GM21367 (cell line): ENCODE data around the gene SMYD4.
"Not testable (repeated sequence)": the region's sequence is repeated elsewhere in the genome, so short reads cannot be mapped to it uniquely, and the experiment has no call there.

Source experiments
- ATAC-seq: cut with Tn5 transposase; IDR thresholded peaks from one replicate; pipeline ENCODE4 v1.9.1; 2021; ENCODE audit not compliant: unreplicated experiment

SMYD4 gene

GRCh38 chr17:1829216-1829591 is 498 bp downstream of the SMYD4 start:
- no peak for ATAC-seq

GRCh38 chr17:1820528-1821252 is 9.0 kb downstream of the SMYD4 start:
- no peak for ATAC-seq

GRCh38 chr17:1813088-1813487 is 16.6 kb downstream of the SMYD4 start:
- no peak for ATAC-seq

GRCh38 chr17:1810450-1811103 is 19.1 kb downstream of the SMYD4 start:
- no peak for ATAC-seq

- ATAC-seq: not testable (repeated sequence)
These were observed 19.9 kb downstream of the SMYD4 start for GRCh38 chr17:1809815-1810214.

- ATAC-seq: no peak
These were observed 21.1 kb downstream of the SMYD4 start for GRCh38 chr17:1808644-1809043.

GRCh38 chr17:1807890-1808289 is 21.8 kb downstream of the SMYD4 start:
- no peak for ATAC-seq

GRCh38 chr17:1803280-1803679 is 26.4 kb downstream of the SMYD4 start:
- no peak for ATAC-seq

GRCh38 chr17:1802429-1802828 is 27.3 kb downstream of the SMYD4 start:
- ATAC-seq: no peak

GRCh38 chr17:1800712-1801111 is 29.0 kb downstream of the SMYD4 start:
- no peak for ATAC-seq

- ATAC-seq: no peak
These were observed 29.5 kb downstream of the SMYD4 start for GRCh38 chr17:1800240-1800639.

- not testable (repeated sequence) for ATAC-seq
These were observed 31.9 kb downstream of the SMYD4 start for GRCh38 chr17:1797846-1798245.

GRCh38 chr17:1797323-1797722 is 32.4 kb downstream of the SMYD4 start:
- ATAC-seq: no peak

GRCh38 chr17:1796800-1797199 is 32.9 kb downstream of the SMYD4 start:
- ATAC-seq: no peak

GRCh38 chr17:1793447-1793806 is 36.3 kb downstream of the SMYD4 start:
- ATAC-seq: no peak

GRCh38 chr17:1792495-1793446 is 36.9 kb downstream of the SMYD4 start:
- no peak for ATAC-seq

- ATAC-seq: no peak
These were observed 39.8 kb downstream of the SMYD4 start for GRCh38 chr17:1789936-1790335.

GRCh38 chr17:1787301-1787902 is 42.3 kb downstream of the SMYD4 start:
- ATAC-seq: no peak

GRCh38 chr17:1786708-1787107 is 43.0 kb downstream of the SMYD4 start:
- no peak for ATAC-seq

- ATAC-seq: no peak
These were observed 43.8 kb downstream of the SMYD4 start for GRCh38 chr17:1785930-1786329.
